Smooth muscle cell (in vitro differentiated cells): Measurements from ENCODE around the gene CDH15. TPM values are rescaled to one million over a fixed set of nuclear protein-coding genes. Genes with fewer than 3 reads are reported as not detected.

Source experiments
- DNase-seq: peaks from one replicate; lab custom pipeline; 2025; ENCODE audit not compliant: unreplicated experiment; lab: John Stamatoyannopoulos, UW
- H2AFZ ChIP-seq: fragments of 200-600 bp; sonication (generic); 2 replicates; pipeline ENCODE4 v1.6.0; 2016; ENCODE audit warnings: antibody characterized with exemption, low read depth, mild to moderate bottlenecking
- H3F3A ChIP-seq: fragments of 200-600 bp; sonication (generic); 2 replicates; pipeline ENCODE4 v1.6.0; 2017; ENCODE audit warnings: antibody characterized with exemption, low read depth
- H3K27ac ChIP-seq: fragments of 200-600 bp; sonication (generic); 2 replicates; pipeline ENCODE4 v1.5.1; 2016; ENCODE audit warnings: low read depth, mild to moderate bottlenecking
- H3K27me3 ChIP-seq: fragments of 200-600 bp; sonication (generic); 2 replicates; pipeline ENCODE4 v1.6.1; 2016; ENCODE audit warnings: low read depth, mild to moderate bottlenecking
- H3K36me3 ChIP-seq: fragments of 200-600 bp; sonication (generic); 2 replicates; pipeline ENCODE4 v1.5.1; 2016; ENCODE audit warnings: low read depth
- H3K4me1 ChIP-seq: fragments of 200-600 bp; sonication (generic); 2 replicates; pipeline ENCODE4 v1.5.1; 2016; ENCODE audit warnings: low read depth
- H3K4me2 ChIP-seq: fragments of 200-600 bp; sonication (generic); 2 replicates; pipeline ENCODE4 v1.6.0; 2016; ENCODE audit warnings: mild to moderate bottlenecking
- H3K4me3 ChIP-seq: fragments of 200-600 bp; sonication (generic); 2 replicates; pipeline ENCODE4 v1.5.1; 2016; ENCODE audit warnings: mild to moderate bottlenecking
- H3K79me2 ChIP-seq: fragments of 200-600 bp; sonication (generic); 2 replicates; pipeline ENCODE4 v1.6.0; 2016; ENCODE audit warnings: low read depth, mild to moderate bottlenecking
- H3K9ac ChIP-seq: fragments of 200-600 bp; sonication (generic); 2 replicates; pipeline ENCODE4 v1.6.0; 2016; ENCODE audit warnings: low read depth
- H3K9me3 ChIP-seq: fragments of 200-600 bp; sonication (generic); replicated peaks from 2 replicates; pipeline ENCODE4 v1.5.1; 2016; ENCODE audit warnings: low read depth
- H4K20me1 ChIP-seq: fragments of 200-600 bp; sonication (generic); 2 replicates; pipeline ENCODE4 v1.6.0; 2016; ENCODE audit warnings: low read depth
- CTCF ChIP-seq: fragments of 200-600 bp; sonication (generic); IDR thresholded peaks from 2 replicates; pipeline ENCODE4 v1.5.1; 2017; ENCODE audit warnings: borderline replicate concordance, mild to moderate bottlenecking, antibody characterized with exemption; ENCODE audit not compliant: insufficient read depth, poor library complexity, severe bottlenecking
- WGBS: methylation state at CpG from one replicate; pipeline ENCODE4 v1.1.7; 2016; ENCODE audit warnings: low lambda C conversion rate; 5-methylcytosine and 5-hydroxymethylcytosine counted together
- polyA plus RNA-seq: library from polyadenylated mRNA; unstranded; fragments of >200 nt; fragmentation: Nextera tagmentation; extraction: Ambion mirVana; gene quantifications from 2 replicates; pipeline ENCODE4 v1.2.1, GENCODE V29; 2016
- total RNA-seq: library from RNA; depleted of rRNA; stranded (reverse); fragments of >200 nt; gene quantifications from 2 replicates; pipeline ENCODE4 v1.2.3, GENCODE V29; 2014

CDH15 gene
- total and polyA plus RNA-seq, 2 experiments from 2014 or later: 0.36 to 1.4 TPM

- no peaks in the 10 kb centered on the region for H3K4me1 ChIP-seq
- no peak overlapping the region for H2AFZ ChIP-seq
- no peak overlapping the region for H3K9ac ChIP-seq
- H3K4me3 ChIP-seq: no peak overlapping the region
- no peak overlapping the region for H3K4me2 ChIP-seq
- H3K27me3 ChIP-seq: no peaks in the 10 kb centered on the region
- no peaks in the 10 kb centered on the region for H4K20me1 ChIP-seq
- H3K36me3 ChIP-seq: no peaks in the 10 kb centered on the region
- no peaks in the 10 kb centered on the region for H3F3A ChIP-seq
- 96% methylated on average over 12 of the region's 12 CpGs for WGBS
- no peaks in the 10 kb centered on the region for H3K9me3 ChIP-seq
- DNase-seq: no peak
- no peak for TF ChIP-seq CTCF
- H3K79me2 ChIP-seq: no peaks in the 10 kb centered on the region
- H3K27ac ChIP-seq: no peak overlapping the region
These were observed 47.8 kb upstream of the CDH15 start for GRCh38 chr16:89123831-89124100.

GRCh38 chr16:89129378-89129777, 42.2 kb upstream of the CDH15 start:
- Histone ChIP-seq H3K27ac (no peak overlapping the region), H3K4me2 (no peak overlapping the region), H3K4me1 (no peaks in the 10 kb centered on the region), H3F3A (no peaks in the 10 kb centered on the region), H3K79me2 (no peaks in the 10 kb centered on the region), H3K9ac (no peak overlapping the region), H3K27me3 (no peaks in the 10 kb centered on the region), H2AFZ (no peak overlapping the region), H4K20me1 (no peaks in the 10 kb centered on the region), H3K36me3 (peaks cover 6% of the 10 kb centered on the region), H3K9me3 (no peaks in the 10 kb centered on the region), H3K4me3 (no peak overlapping the region)
- TF ChIP-seq CTCF: no peak
- WGBS: 97% methylated on average over 1 of the region's 1 CpG
- DNase-seq: no peak

- Histone ChIP-seq H3K4me3 (no peak overlapping the region), H3K9me3 (no peaks in the 10 kb centered on the region), H3K4me1 (no peaks in the 10 kb centered on the region), H3K27ac (no peak overlapping the region), H2AFZ (no peak overlapping the region), H3K27me3 (no peaks in the 10 kb centered on the region), H3K36me3 (peaks cover 6% of the 10 kb centered on the region), H3K79me2 (no peaks in the 10 kb centered on the region), H3F3A (no peaks in the 10 kb centered on the region), H3K9ac (no peak overlapping the region), H3K4me2 (no peak overlapping the region), H4K20me1 (no peaks in the 10 kb centered on the region)
- TF ChIP-seq CTCF: no peak
- DNase-seq: no peak
- 95% methylated on average over 5 of the region's 5 CpGs for WGBS
These were observed 41.1 kb upstream of the CDH15 start for GRCh38 chr16:89130448-89130847.

GRCh38 chr16:89131783-89132182, 39.8 kb upstream of the CDH15 start:
- Histone ChIP-seq H2AFZ (no peak overlapping the region), H3K4me1 (no peaks in the 10 kb centered on the region), H3K9me3 (no peaks in the 10 kb centered on the region), H3K4me3 (no peak overlapping the region), H3K79me2 (no peaks in the 10 kb centered on the region), H3F3A (no peaks in the 10 kb centered on the region), H4K20me1 (no peaks in the 10 kb centered on the region), H3K27me3 (no peaks in the 10 kb centered on the region), H3K9ac (no peak overlapping the region), H3K36me3 (peaks cover 6% of the 10 kb centered on the region), H3K27ac (no peak overlapping the region), H3K4me2 (no peak overlapping the region)
- TF ChIP-seq CTCF: no peak
- no peak for DNase-seq
- WGBS: 93% methylated on average over 17 of the region's 17 CpGs
